SU-DHL-6 (cell line): ENCODE data around the gene LPGAT1.

Source experiments
- H2AFZ ChIP-seq: fragments of 200-600 bp; sonication (generic); 2 replicates; pipeline ENCODE4 v1.6.1; 2014; ENCODE audit warnings: low read depth, mild to moderate bottlenecking, moderate library complexity, mixed read lengths, antibody characterized with exemption, low read length; ENCODE audit not compliant: severe bottlenecking
- H3F3A ChIP-seq: fragments of 200-600 bp; shearing (Covaris generic); 2 replicates; pipeline ENCODE4 v1.6.0; 2016; ENCODE audit warnings: antibody characterized with exemption, mild to moderate bottlenecking; ENCODE audit not compliant: insufficient read depth
- H3K27ac ChIP-seq: fragments of 200-600 bp; sonication (generic); 2 replicates; pipeline ENCODE4 v1.5.1; 2016; ENCODE audit warnings: low read depth, mild to moderate bottlenecking, low read length, moderate library complexity, mixed read lengths
- H3K27me3 ChIP-seq: fragments of 200-600 bp; sonication (generic), shearing (Covaris generic); 2 replicates; pipeline ENCODE4 v1.6.0; 2014; ENCODE audit warnings: mild to moderate bottlenecking, low read length
- H3K36me3 ChIP-seq: fragments of 200-600 bp; sonication (generic); 2 replicates; pipeline ENCODE4 v1.6.1; 2014; ENCODE audit warnings: mild to moderate bottlenecking, low read length, mixed read lengths
- H3K4me2 ChIP-seq: fragments of 300-600, 200-600 bp; shearing (Covaris generic), sonication (generic); 2 replicates; pipeline ENCODE4 v1.6.0; 2014; ENCODE audit warnings: low read length, low read depth, mild to moderate bottlenecking; ENCODE audit not compliant: poor library complexity, severe bottlenecking
- H3K4me3 ChIP-seq: fragments of 200-600 bp; sonication (generic); 2 replicates; pipeline ENCODE4 v1.5.1; 2014; ENCODE audit warnings: antibody characterized with exemption, low read length, mild to moderate bottlenecking, mixed read lengths; ENCODE audit not compliant: insufficient read depth, poor library complexity, severe bottlenecking
- H3K79me2 ChIP-seq: fragments of 200-600 bp; sonication (generic); 2 replicates; pipeline ENCODE4 v1.6.1; 2014; ENCODE audit warnings: mild to moderate bottlenecking, low read length, moderate library complexity; ENCODE audit not compliant: insufficient read depth
- H3K9ac ChIP-seq: fragments of 200-600 bp; sonication (generic); 2 replicates; pipeline ENCODE4 v1.7.0; 2014; ENCODE audit warnings: mild to moderate bottlenecking, low read length
- H3K9me2 ChIP-seq: fragments of 200-600 bp; sonication (generic); replicated peaks from 2 replicates; pipeline ENCODE4 v1.6.1; 2014; ENCODE audit warnings: low read length; ENCODE audit not compliant: insufficient read depth
- H3K9me3 ChIP-seq: fragments of 200-600 bp; sonication (generic); 2 replicates; pipeline ENCODE4 v1.6.1; 2014; ENCODE audit warnings: low read length, mixed read lengths; ENCODE audit not compliant: insufficient read depth
- H4K20me1 ChIP-seq: fragments of 200-600 bp; sonication (generic); 2 replicates; pipeline ENCODE4 v1.6.1; 2014; ENCODE audit warnings: low read depth, mild to moderate bottlenecking, antibody characterized with exemption, low read length, moderate library complexity, mixed read lengths
- EZH2phosphoT487 ChIP-seq: fragments of 200-600 bp; sonication (generic), shearing (Covaris generic); conservative IDR thresholded peaks from 2 replicates; pipeline ENCODE4 v1.6.1; 2018; ENCODE audit warnings: mild to moderate bottlenecking, antibody characterized with exemption, low read length, moderate library complexity, mixed read lengths
- TF ChIP-seq, protein P1 (sequence below): fragments of 200-600 bp; sonication (generic); IDR thresholded peaks from one replicate; pipeline ENCODE4 v1.5.1; 2017; ENCODE audit warnings: antibody characterized with exemption, mild to moderate bottlenecking, low read length, moderate library complexity; ENCODE audit not compliant: insufficient read depth, poor library complexity, severe bottlenecking

Gene LPGAT1

DNA sequence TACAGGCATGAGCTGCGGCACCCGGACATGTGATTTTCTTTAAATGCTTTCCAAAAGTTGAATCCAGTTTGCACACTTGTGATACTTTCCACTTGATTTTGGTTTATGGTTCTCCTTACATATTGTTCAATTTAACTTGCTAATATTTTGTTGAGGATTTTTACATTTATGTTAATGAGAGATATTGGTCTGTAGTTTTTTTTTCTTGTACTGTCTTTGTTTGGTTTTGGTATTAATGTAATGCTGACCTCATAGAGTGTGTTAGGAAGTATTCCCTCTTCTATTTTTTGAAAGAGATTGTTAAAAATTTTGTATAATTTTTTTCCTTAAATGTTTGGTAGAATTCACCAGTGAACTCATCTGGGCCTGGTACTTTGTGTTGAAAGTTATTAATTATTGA is 34.6 kb upstream of the LPGAT1 start:
- H3K4me3 ChIP-seq, result no peak overlapping the region

DNA sequence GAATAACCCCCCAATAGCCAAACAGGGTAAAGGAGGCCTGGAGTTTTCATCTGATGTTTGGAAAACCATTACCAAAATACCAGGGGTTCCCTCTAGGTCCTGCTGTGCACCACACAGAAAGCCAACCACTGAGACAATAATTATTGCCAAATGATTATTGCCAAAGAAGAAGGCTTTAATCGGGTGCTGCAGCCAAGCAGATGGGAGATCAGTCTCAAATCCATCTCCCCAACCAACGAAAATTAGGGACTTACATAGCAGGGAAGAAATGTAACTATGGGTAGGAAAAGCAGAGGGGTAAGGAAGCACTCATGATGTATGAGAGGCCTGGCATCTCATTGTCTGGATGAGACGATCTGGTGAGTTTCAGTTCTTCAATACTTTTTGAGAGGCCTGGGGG is 28.8 kb upstream of the LPGAT1 start:
- H3K9me3 ChIP-seq, result peaks cover 7% of the 10 kb centered on the region
- H3K27me3 ChIP-seq, result no peaks in the 10 kb centered on the region
- H4K20me1 ChIP-seq, result no peaks in the 10 kb centered on the region
- no peak overlapping the region for H3K27ac ChIP-seq
- H3K4me2 ChIP-seq, result no peak overlapping the region
- TF ChIP-seq, protein P1, sequence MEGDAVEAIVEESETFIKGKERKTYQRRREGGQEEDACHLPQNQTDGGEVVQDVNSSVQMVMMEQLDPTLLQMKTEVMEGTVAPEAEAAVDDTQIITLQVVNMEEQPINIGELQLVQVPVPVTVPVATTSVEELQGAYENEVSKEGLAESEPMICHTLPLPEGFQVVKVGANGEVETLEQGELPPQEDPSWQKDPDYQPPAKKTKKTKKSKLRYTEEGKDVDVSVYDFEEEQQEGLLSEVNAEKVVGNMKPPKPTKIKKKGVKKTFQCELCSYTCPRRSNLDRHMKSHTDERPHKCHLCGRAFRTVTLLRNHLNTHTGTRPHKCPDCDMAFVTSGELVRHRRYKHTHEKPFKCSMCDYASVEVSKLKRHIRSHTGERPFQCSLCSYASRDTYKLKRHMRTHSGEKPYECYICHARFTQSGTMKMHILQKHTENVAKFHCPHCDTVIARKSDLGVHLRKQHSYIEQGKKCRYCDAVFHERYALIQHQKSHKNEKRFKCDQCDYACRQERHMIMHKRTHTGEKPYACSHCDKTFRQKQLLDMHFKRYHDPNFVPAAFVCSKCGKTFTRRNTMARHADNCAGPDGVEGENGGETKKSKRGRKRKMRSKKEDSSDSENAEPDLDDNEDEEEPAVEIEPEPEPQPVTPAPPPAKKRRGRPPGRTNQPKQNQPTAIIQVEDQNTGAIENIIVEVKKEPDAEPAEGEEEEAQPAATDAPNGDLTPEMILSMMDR, result no peak
- TF ChIP-seq EZH2phosphoT487, result no peak
- no peaks in the 10 kb centered on the region for H3K9me2 ChIP-seq
- H3K79me2 ChIP-seq, result no peaks in the 10 kb centered on the region
- H3K4me3 ChIP-seq, result no peak overlapping the region
- H3K36me3 ChIP-seq, result no peaks in the 10 kb centered on the region
- H3F3A ChIP-seq, result no peaks in the 10 kb centered on the region
- no peak overlapping the region for H2AFZ ChIP-seq
- no peak overlapping the region for H3K9ac ChIP-seq

More for the DNA sequence above, 34.6 kb upstream of the LPGAT1 start:
- Histone ChIP-seq H3F3A (no peaks in the 10 kb centered on the region), H3K79me2 (no peaks in the 10 kb centered on the region), H3K9me3 (no peaks in the 10 kb centered on the region), H4K20me1 (no peaks in the 10 kb centered on the region), H3K9me2 (no peaks in the 10 kb centered on the region), H3K4me2 (no peak overlapping the region), H2AFZ (no peak overlapping the region), H3K9ac (no peak overlapping the region), H3K27me3 (no peaks in the 10 kb centered on the region), H3K36me3 (no peaks in the 10 kb centered on the region), H3K27ac (no peak overlapping the region)
- TF ChIP-seq EZH2phosphoT487, result no peak
- TF ChIP-seq, protein P1, result no peak

DNA sequence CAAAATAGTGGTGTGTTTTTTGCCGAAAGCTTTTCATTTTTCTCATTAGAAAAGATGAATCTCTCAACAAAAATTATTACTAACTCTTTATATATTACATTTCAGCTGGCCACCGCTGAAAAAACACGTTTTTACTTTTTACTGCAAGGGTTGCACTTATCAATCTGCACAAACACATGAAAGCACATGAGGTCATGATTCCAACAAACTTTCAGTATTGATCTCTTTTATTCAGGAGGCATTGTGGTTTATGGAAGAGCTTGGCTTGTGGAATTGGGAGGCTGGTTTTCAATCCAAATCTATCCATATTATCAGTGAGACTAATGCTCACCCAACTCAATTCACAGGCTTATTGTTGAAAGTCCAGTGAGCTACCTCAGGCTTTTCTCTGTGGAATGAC is 20.6 kb upstream of the LPGAT1 start:
- Histone ChIP-seq H3K79me2 (no peaks in the 10 kb centered on the region), H3K4me2 (no peak overlapping the region), H4K20me1 (no peaks in the 10 kb centered on the region), H3K4me3 (no peak overlapping the region), H3F3A (no peaks in the 10 kb centered on the region), H3K36me3 (no peaks in the 10 kb centered on the region), H2AFZ (no peak overlapping the region), H3K9ac (no peak overlapping the region), H3K27ac (no peak overlapping the region), H3K27me3 (no peaks in the 10 kb centered on the region), H3K9me2 (no peaks in the 10 kb centered on the region), H3K9me3 (no peaks in the 10 kb centered on the region)
- TF ChIP-seq, protein P1, result no peak
